Lung (tissue), 16 donors: ENCODE data around the gene SLC35G1. TPM values are rescaled to one million over a fixed set of nuclear protein-coding genes. Genes with fewer than 3 reads are reported as not detected.

Experiments used
- ATAC-seq: fragments of 200-7000 bp; cut with Tn5 transposase; one replicate; pipeline ENCODE4 v1.9.1; 2020; ENCODE audit warnings: moderate number of reproducible peaks; ENCODE audit not compliant: insufficient read depth, low FRiP score
- DNase-seq, 3 donors: peaks; one replicate each; pipeline ENCODE4 v3.0.0-alpha.2; 2013 to 2017
- H3K27ac ChIP-seq, 2 donors: one replicate each; pipeline ENCODE4 v1.5.1; 2013; ENCODE audit warnings: mild to moderate bottlenecking in 2 of 2, moderate library complexity in 2 of 2, control low read depth in 1 of 2, inconsistent platforms in 1 of 2, low read depth in 1 of 2, low read length in 1 of 2
- H3K27me3 ChIP-seq, 3 donors: one replicate each; pipeline ENCODE4 v1.5.1; 2013; ENCODE audit warnings: low read length in 2 of 3; ENCODE audit not compliant: control insufficient read depth in 3 of 3, insufficient read depth in 3 of 3
- H3K36me3 ChIP-seq, 4 donors: one replicate each; pipeline ENCODE4 v1.5.1; 2013; ENCODE audit warnings: low read length in 4 of 4, mild to moderate bottlenecking in 1 of 4, moderate library complexity in 1 of 4; ENCODE audit not compliant: control insufficient read depth in 4 of 4, insufficient read depth in 4 of 4
- H3K4me1 ChIP-seq, 5 donors: one replicate each; pipeline ENCODE4 v1.5.1; 2013; ENCODE audit warnings: low read length in 5 of 5, mild to moderate bottlenecking in 2 of 5, moderate library complexity in 1 of 5; ENCODE audit not compliant: control insufficient read depth in 5 of 5, insufficient read depth in 5 of 5
- H3K4me3 ChIP-seq: one replicate; pipeline ENCODE4 v1.5.1; 2013; ENCODE audit warnings: mild to moderate bottlenecking, control low read depth, moderate library complexity
- H3K9ac ChIP-seq, 2 donors: one replicate each; pipeline ENCODE4 v1.5.1; 2013; ENCODE audit warnings: low read length in 2 of 2, control low read depth in 1 of 2; ENCODE audit not compliant: insufficient read depth in 1 of 2
- H3K9me3 ChIP-seq, 4 donors: one replicate each; pipeline ENCODE4 v1.5.1; 2013; ENCODE audit warnings: low read length in 3 of 4, mild to moderate bottlenecking in 1 of 4, moderate library complexity in 1 of 4; ENCODE audit not compliant: control insufficient read depth in 4 of 4, insufficient read depth in 3 of 4
- CTCF ChIP-seq: IDR thresholded peaks from 2 replicates; pipeline ENCODE4 v1.5.1; 2012; ENCODE audit warnings: mild to moderate bottlenecking; ENCODE audit errors: control extremely low read depth, extremely low read depth
- WGBS, 2 donors: extraction: QIAGEN DNeasy Blood & Tissue Kit; methylation state at CpG; one replicate each; pipeline ENCODE4 v1.1.7; 2013; 5-methylcytosine and 5-hydroxymethylcytosine counted together
- long read RNA-seq, 5 donors: transcript quantifications; one replicate each; lab custom pipeline, GENCODE V29; 2026
- polyA plus RNA-seq, 2 donors: library from polyadenylated mRNA; stranded (reverse); fragments of 200-250 nt; gene quantifications; one replicate each; pipeline ENCODE4 v1.2.1, GENCODE V29; 2013
- total RNA-seq, 2 donors: library from RNA; depleted of rRNA in 1 of 2; stranded (reverse); fragments of >200 nt in 1 of 2; gene quantifications; one replicate each; pipeline ENCODE4 v1.2.1, GENCODE V29; 2014 to 2021
- donor health status: control.
- donor health status: control.
- donor health status: Bipolar disorder and iron deficiency.
- donor health status: healthy.
- donor health status: DM: yes; HTN: yes; CAD: no.

SLC35G1 gene
- total RNA-seq (1 to 10 TPM; 2.0 to 3.8 TPM), polyA plus RNA-seq (1 to 10 TPM; 1.6 to 2.1 TPM)
- long read RNA-seq, donor 1, partial matches to known transcripts = 0 of 1 reads
- long read RNA-seq, donor 1, other reads (novel, unspliced or antisense) = 0 of 1 reads
- long read RNA-seq, donor 2, partial matches to known transcripts = 0 of 2 reads
- long read RNA-seq, donor 2, other reads (novel, unspliced or antisense) = 0 of 2 reads
- long read RNA-seq, donor 3, partial matches to known transcripts = 0 of 1 reads
- long read RNA-seq, donor 3, other reads (novel, unspliced or antisense) = 0 of 1 reads
- long read RNA-seq, donor 4, partial matches to known transcripts = 0 of 1 reads
- long read RNA-seq, donor 4, other reads (novel, unspliced or antisense) = 0 of 1 reads
- long read RNA-seq, donor 5 = 0 reads

- H3K9ac ChIP-seq = peak within 1 kb of the TSS; percentile 57 to 79
- peak within 1 kb of the TSS; percentile 81 for H3K4me3 ChIP-seq
- peak within 1 kb of the TSS in 1 of 2 donors; percentile 76 for H3K27ac ChIP-seq
- H3K27me3 ChIP-seq = no peaks in the 10 kb centered on the region
- H3K4me1 ChIP-seq = peaks cover 0 to 8% (median 0%) of the 10 kb centered on the region in 5 donors
- no peak for TF ChIP-seq CTCF
- H3K9me3 ChIP-seq = no peaks in the 10 kb centered on the region
- ATAC-seq = peak; percentile 94
- DNase-seq = peak; percentile 67 to 78 (median 77)
- WGBS, 2 donors = 0 to 1% methylated on average over 76 to 82 of the region's 82 CpGs
- no peaks in the 10 kb centered on the region for H3K36me3 ChIP-seq
Observed at GRCh38 chr10:93893646-93894515, at the start of gene SLC35G1. Gene SLC35G1, plus strand, starts transcription at chr10:93893978. Its CDS starts 56 bp downstream, at chr10:93894034.

GRCh38 chr10:93844979-93845626 is 48.7 kb upstream of the SLC35G1 start:
- no peak for ATAC-seq
- H3K4me3 ChIP-seq = no peak overlapping the region
- H3K9ac ChIP-seq = no peak overlapping the region
- H3K36me3 ChIP-seq = no peaks in the 10 kb centered on the region
- H3K4me1 ChIP-seq = peaks cover 0 to 11% (median 0%) of the 10 kb centered on the region in 5 donors
- no peak for TF ChIP-seq CTCF
- H3K9me3 ChIP-seq = no peaks in the 10 kb centered on the region
- DNase-seq = no peak
- 90 to 97% methylated on average over 26 to 30 of the region's 30 CpGs for WGBS, 2 donors
- H3K27me3 ChIP-seq = peaks cover 0 to 2% (median 0%) of the 10 kb centered on the region in 3 donors
- no peak overlapping the region for H3K27ac ChIP-seq

GRCh38 chr10:93849593-93849992 is 44.2 kb upstream of the SLC35G1 start:
- Histone ChIP-seq H3K4me1 (peaks cover 0 to 12% (median 0%) of the 10 kb centered on the region in 5 donors), H3K27me3 (no peaks in the 10 kb centered on the region), H3K27ac (no peak overlapping the region), H3K9me3 (peaks cover 0 to 2% (median 0%) of the 10 kb centered on the region in 4 donors), H3K9ac (peak overlapping the region in 1 of 2 donors; percentile 20), H3K4me3 (no peak overlapping the region), H3K36me3 (no peaks in the 10 kb centered on the region)
- TF ChIP-seq CTCF = no peak
- DNase-seq (peak in 2 of 3 donors; percentile 42 to 45), ATAC-seq (no peak)
- 72 to 85% methylated on average over 4 of the region's 4 CpGs for WGBS, 2 donors
